ENCODE data around the gene OGFOD1.

Gene OGFOD1

DNA sequence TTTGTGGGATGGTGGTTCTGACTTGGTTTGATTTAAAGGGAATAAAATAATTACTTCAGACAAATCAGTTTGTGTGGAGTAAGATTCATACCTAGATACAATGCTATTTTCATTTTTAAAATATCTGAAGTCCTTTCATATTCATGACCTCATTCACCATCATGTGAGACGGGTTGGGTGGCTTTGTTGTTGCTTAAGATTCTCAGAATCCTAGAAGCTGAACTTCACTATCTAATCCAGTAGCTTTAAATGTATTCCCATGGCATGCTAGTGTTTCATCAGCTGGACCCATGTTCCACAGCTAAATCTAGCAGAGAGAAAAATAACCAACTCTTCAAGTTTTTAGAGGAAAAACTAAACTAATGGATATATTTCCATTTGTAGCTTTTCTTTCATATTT is 23.3 kb upstream of the OGFOD1 start:
- DNase-seq, result no peak

DNA sequence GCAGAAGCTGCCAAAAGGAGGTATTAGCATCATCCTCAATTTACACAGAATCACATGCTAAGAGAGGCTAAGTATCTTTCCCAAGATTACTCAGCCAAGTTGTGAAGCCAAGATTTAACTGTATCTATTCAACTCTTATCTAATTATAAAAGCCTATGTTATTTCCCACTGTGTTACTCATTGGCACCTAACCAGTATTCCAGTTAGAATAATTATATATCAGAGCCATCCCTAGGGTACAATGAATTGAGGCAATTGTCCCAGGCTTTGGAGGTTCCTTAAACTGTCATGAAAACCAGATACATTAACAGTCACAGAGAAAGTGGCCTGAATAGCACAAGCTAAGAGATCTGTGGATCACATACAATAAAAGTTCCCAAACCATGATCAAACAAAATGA is 15.1 kb upstream of the OGFOD1 start:
- no peak for DNase-seq

DNA sequence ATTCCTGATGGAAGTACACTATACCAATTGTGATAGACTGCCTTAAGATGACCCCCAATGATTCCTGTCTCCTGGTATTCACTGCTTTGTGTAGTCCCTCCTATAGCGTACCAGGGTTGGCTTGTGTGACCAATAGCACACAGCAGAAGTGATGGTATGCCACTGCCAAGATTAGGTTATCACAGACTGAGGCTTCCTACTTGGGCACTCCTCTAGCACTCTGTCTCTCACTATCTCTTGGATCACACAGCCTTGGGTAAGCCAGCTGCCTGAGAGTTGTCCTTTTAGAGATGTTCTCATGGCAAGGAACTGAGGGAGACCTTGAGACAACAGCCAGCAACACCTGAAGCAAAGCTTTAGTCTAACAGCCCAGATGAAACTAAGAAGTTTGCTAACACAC is 13.3 kb upstream of the OGFOD1 start:
- no peak for DNase-seq

DNA sequence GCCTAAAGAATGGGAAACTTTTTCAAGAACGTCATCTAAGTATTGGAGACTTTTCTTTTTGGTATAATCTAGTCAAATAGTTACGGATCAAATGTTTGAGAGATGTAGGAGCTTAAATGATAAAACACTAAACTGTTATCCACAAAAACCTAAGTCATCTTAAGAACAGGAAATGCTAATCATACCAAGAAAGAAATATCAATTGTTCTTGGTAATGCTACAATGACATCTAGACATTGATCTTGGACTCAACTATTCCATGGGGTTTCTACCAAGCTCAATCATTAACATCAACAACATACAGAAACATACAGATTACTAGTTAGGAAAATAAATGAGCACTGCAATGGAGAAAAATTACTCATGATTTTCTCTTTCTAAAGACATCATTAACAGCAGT is 4.1 kb upstream of the OGFOD1 start:
- DNase-seq, result no peak

DNA sequence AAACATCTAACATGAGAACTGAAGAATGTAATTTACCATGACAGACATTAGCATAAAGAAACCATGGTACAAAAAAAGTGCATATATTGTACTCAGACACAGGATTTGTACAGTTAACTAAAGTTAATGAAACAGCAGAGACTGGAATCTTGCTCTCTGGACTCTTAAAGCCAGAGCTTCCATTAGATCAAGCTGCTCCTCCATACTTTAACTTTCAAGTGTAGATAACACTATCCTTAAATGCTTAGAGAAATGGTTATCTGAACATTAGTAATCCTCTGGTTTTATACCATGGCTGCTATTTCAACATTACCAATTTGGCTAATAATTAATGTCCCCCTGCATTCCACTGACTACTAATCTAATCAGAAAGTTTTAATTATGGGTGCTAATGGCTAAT is 3.3 kb upstream of the OGFOD1 start:
- no peak for DNase-seq

DNA sequence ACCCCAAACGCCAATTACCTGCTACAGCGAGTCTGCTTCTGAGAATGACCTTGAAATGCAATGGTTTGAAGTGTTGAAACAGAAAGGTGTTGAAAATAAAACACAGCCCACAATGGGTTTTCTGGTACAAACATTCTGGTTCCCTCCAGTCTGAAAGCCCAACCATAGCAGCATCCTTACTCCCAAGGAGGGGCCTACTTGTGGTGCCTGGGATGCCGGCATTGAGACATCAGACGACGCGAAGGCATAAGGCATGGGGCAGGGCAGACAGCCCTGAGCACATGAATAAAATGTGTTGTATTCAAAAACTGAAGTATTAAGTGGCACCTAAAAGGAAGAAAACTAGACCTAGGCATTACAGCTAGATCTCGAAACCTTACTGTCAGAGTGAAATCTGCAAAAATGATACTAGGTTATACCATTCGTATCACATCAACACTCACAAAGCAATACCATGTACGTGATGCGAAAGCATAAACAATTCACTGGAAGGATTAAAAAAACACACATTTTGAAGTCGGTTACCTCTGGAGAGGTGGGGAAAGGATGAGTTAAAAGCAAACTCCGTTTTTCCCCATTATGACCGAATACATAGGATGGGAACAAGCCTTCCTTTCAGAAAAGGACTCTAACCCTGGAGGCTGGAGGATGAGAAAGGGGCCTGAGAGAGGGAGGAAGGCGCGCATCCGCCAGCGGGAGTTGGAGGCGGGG is 924 bp upstream of the OGFOD1 start:
- DNase-seq, result no peak

DNA sequence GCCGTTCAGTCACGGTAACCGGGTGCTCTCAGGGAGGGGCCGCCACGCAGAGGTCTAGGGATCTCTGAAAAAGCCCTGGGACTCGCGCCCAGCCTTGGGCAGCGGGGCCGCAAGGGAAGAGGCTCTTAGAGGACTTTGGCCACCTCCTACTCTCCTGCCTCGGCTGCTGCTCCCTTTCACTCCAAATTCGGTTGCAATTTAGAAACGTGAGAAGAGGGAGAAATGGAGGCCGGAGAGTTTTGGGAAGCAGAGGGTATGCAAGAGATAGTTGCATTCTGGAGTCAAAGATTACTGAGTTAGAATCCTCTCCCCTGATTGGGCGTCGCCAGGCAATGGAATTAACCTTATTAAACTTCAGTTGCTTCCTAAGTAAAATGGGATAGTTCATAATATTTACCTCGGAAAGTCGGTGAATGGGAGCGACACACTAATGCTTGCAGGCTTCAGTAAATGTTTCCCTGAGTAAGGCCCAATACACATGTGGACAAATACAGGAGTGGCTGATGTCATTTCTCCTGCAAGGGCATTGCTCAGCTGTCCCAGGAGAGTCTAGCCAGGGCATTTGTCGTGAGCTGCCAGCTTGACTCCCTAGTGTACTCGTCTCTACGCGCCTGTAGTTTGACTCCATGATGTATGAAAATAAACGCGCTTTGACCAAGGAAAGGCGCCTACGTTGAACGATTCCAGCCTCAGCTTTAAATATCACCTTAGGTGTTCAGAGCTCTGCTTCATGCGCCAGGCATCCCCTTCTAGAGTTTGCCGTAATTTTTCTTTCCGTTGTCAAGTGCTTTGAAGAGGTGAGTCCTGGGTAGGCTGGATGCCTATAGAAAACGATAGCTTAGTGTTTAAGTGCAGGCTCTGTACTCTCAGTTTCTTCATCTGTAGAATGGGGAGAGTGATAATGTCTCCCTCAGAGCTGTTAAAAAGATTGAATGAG is 667 bp downstream of the OGFOD1 start:
- DNase-seq, result no peak

DNA sequence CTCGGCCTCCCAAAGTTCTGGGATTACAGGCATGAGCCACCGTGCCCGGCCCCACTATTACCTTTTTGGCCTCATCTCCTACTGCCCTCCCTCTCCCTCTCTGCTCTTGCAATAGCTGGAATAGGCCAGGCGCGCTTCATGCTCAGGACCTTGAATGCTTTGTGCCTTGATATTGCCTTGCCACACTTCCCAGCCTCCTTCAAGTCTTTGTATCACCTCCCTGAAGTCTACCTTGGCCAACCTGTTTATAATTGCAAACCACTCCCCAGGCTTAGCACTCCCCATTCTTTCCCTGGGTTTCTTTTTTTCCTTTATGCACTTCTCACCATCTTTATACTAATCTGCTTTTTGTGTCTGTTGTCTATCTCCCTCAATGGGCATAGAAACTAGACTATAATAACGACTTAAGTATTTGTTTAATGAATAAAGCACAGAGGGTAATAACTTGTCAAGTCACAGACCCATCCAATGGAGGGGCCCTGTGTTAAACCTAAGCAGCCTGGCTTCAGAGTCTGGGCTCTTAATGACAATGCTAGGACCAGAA is 6.6 kb downstream of the OGFOD1 start:
- no peak for DNase-seq

DNA sequence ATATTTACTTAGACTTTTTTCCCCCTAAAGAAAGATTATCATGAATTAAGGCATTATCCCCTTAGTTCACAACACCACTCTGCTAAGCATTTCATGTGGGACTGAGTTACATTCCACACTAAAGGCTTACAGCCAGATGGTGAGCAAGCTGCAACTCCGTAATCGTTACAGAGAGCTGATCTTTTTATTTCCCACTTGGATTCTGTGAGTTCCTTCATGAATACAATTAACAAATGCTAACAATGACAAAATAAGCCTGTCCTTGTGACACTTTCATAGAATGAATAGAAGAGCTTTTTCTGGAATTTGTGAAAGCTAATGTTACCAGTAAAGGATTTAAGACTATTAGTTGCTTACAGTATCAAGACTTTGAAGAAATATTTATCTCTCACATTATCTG is 8.7 kb downstream of the OGFOD1 start:
- DNase-seq, result no peak

DNA sequence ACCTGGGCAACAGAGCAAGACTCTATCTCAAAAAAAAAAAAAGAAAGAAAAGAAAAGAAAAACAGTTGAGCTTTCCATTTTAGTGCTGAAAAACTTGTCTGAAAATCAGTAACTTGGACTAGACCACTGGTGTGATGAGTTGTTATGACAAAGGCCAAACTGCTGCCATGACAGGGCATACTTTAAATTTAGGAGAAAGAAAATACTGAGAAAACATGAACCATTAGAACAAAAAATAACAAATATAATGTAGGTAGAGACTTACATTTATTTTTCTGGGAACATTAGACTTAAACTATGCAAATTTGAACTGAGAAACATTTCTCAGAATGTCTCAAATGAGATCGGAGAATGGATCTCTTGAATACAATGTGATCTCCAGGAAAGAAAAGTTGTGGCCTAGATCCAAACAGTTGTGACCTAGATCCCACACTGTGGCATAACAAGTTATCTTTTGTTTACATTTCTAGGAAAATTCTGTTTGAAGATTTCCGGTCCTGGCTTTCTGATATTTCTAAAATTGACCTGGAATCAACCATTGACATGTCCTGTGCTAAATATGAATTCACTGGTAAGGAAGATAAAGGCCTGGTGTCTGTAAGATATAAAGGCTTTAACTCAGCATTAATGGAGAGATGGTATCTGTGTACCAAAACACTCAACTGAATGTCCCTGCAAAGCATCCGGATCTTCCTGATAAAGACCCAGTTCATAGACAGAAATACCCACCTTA is 10.9 kb downstream of the OGFOD1 start:
- DNase-seq, result no peak

DNA sequence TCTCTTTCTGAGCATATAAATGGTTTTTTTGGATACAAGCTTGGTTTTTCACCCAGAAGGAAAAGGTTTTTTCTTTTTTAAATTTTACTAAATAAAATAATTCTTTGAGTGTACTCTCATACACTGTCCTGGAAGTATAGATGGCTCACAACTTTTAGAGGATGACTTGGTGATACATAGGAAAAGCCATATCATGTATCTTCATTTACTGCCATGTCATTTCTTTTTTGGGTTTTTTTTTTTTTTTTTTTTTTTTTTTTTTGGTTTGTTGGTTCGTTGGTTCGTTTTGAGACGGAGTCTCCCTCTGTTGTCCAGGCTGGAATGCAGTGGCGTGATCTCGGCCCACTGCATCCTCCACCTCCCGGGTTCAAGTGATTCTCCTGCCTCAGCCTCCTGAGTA is 11.8 kb downstream of the OGFOD1 start:
- no peak for DNase-seq

DNA sequence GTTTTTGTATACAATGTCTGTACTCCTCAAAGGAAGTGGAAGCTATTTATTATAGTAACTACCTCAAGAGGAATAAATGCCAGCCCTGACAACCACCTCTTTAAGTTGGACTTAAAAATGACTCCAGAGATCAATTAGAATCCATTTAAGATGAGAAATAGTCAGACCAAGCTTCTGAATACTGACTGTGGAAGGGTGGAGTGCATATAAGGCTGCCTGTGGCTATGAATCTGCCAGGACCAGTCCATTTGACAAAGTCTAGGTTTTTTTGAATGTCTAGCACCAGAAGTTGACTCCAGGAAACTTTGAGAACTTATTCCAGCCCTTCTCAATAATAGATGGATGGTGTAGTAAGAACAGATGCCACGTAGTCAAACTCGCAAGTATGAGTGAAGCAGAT is 15.0 kb downstream of the OGFOD1 start:
- DNase-seq, result no peak

DNA sequence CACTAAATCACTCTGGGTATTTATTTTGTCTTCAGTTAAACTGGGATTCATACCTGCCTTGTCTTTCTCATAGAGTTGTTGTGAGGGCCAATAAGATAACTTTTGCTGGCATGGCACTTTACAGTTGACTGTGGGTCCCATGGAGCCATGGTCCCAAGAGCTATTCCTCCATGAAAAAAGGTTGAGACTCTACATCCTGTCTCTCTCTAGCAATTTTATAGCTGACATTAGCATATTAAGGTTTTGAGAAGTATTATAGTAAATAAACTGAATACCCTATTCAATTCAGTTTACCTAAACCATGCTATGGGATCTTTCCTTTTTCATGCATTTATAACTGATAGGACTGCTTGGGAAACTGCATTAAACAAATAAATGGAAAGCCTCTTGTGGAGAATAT is 17.4 kb downstream of the OGFOD1 start:
- no peak for DNase-seq

DNA sequence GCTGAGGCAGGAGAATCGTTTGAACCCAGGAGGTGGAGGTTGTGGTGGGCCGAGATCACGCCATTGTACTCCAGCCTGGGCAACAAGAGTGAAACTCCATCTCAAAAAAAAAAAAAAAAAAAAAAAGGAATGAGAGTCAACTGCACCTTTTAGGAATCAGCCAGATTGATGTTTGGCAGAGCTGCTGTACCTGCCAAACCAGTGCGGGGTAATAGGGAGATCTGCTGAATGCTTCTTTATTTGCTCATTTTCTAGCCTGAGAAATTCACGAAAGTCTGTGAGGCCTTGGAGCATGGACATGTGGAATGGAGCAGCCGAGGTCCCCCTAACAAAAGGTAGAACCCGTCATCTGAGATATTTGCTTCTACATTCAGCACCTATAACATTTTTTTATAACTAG is 18.4 kb downstream of the OGFOD1 start:
- no peak for DNase-seq

DNA sequence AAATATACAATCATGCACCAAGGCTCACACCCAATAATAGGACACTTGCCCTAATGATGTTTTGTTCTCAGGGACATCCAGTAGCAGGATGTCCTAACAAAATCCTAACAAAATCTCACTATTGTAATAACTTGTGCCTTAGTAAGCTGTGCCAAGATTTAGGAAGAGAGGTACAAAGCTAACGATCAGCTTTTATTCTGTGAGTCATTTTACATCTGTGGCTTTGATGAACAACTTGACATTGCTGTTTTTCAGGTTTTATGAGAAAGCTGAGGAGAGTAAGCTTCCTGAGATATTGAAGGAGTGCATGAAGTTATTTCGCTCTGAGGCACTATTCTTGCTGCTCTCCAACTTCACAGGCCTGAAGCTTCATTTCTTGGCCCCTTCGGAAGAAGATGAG is 18.9 kb downstream of the OGFOD1 start:
- DNase-seq, result no peak

DNA sequence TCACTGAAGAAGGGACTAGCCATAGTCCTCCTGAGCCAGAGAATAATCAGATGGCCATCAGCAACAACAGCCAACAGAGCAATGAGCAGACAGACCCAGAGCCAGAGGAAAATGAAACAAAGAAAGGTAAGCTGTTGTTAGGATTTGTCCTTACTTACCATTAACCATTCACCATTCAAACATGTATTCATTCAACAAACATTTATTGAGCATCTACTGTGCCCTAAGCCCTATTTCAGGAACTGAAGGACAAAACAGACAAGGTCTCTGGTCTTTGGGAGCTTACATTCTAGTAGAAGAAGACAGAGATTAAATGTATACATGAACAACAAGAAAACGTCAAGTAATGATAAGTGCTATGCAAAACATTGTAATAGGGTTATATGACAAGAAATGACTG is 19.3 kb downstream of the OGFOD1 start:
- no peak for DNase-seq

DNA sequence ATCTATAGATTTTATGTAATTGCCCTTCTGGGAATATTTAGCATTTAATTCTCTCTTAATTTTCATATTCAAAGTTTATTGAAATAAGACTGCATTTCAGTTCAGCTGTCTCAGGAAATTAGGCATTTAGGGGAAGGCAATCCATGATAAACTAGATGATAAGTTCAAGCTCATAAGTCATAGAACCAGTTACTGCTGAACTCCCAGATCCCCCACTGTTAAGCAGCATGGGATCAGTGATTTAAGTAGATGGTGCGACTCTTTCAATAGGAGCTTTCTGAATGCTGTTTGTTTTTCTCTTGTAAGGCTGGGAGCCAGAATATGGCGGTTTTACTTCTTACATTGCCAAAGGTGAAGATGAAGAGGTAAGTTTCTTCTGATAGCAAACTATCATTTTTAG is 23.8 kb downstream of the OGFOD1 start:
- DNase-seq, result no peak

DNA sequence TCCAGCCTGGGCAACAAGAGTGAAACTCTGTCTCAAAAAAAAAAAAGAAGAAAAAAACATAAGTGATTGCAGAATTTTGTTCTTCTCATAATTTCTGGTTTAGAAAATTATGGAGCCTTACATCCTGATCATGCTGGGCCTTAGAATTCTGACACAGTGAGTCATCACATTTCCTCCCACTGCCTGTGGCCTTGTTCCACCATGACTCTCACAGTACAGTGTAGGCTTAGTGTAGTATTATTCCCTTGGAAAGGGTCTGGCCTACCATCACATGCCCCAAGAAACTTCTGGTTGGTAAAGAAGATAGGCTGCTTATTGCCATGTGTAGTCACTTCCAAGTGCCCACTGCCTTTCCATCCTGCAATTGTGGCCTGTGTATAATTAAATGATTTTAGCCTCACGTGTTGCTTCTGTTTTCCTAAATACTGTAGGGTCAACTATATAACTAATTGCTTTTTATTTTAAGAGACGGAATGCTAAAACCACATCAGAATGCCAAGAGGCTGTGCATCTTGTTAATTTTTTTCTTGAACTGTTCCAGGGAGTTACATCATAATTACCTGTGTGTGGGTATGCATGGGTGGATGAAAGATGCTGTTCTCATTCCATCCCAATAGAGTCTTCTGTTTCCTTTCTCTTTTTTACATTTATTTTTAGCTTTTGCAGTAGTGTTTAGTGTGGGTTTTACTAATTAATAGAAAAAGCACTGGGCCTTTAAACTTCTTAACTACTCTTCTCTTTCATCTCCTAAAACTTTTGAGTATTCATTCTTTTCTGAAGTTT is 25.9 kb downstream of the OGFOD1 start:
- DNase-seq, result no peak

DNA sequence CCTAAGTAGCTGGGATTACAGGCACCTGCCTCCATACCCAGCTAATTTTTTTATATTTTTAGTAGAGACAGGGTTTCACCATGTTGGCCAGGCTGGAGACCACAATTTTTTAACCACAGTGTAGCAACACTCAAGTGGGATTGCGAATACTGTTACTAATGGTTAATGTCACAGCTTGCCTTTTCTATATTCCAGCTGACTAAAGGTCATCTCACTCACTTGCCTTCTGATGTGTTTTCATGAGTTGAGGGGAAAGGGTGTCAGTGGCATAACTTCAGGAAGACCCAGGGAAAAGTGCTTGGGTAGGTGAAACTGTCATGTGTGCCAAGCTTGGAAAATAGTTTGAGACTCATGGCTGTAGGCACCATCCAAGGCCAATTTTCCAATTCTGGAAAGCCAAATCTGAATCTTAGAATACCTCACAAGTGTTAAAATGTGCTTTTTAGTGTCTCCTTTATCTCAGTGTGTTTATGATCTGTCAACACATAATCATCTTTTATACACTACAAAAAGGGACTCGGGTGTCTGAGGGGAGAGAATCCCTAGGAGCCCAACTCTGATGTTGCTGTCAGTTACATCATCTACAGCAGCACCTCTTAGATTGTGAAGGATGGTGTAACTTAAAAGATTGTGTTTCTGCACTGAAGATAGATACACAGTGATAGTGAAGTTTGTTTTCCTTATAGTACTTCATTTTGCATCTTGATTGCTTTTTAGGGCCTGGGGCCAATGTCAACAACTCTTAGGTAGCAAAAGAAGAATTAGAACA is 27.1 kb downstream of the OGFOD1 start:
- no peak for DNase-seq

DNA sequence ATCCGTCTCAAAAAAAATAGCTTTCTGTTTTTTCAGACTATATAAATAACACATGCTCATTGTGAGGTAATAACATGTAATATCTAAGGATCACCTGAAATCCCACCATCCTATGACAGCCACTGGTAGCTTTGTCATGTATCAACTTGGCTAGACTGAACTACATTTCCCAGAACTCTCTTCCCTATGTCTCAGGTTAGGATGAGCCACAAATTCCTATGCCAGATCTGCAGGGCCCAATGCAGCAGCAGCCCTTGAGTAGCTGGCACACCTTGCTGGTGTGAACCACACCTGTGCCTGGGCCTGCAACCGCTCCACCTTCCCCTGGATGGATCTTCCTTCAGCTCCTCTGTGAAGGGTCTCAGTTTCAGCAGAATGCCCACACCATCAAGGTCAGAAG is 28.1 kb downstream of the OGFOD1 start:
- DNase-seq, result no peak

DNA sequence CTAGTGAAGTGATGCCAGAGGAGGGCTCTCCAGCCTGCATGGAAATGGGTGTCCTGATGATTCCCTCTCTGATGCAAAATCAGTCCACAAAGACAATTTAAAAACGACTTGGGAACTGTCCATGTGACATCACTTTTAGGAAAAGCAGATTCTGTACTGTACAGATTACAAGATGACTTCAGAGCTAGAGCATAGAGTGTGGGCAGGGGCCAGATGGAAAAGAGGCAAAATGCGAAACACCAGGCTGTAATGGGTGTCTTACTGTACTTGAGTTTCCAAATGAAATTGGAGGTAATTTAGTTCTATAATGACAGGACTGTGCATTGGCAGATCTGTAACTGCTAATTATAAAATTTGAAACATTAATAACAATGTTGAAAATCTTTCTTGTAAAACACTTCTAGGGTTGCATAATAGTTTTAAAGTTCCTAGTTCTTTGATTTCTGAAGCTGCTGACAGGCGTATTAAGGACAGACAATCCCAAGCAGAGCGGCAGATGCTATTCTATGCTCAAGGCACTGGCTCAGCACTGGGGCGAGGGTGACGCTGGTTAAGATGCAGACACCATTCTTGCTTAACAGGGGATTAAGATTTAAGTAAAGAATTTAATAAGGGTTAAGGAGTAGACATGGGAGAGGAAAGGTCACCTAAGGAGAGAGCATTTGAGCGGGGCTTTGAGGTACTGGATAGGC is 29.6 kb downstream of the OGFOD1 start:
- no peak for DNase-seq
